GM12874 (cell line): ENCODE measurements around the gene FAM114A2.

ENCODE experiments used
- TF ChIP-seq, protein P1 (sequence below): IDR thresholded peaks from 2 replicates; pipeline ENCODE4 v1.5.1; 2011; ENCODE audit warnings: low read depth, mild to moderate bottlenecking, control low read depth, low read length, moderate library complexity; ENCODE audit not compliant: insufficient read depth

FAM114A2 gene

DNA sequence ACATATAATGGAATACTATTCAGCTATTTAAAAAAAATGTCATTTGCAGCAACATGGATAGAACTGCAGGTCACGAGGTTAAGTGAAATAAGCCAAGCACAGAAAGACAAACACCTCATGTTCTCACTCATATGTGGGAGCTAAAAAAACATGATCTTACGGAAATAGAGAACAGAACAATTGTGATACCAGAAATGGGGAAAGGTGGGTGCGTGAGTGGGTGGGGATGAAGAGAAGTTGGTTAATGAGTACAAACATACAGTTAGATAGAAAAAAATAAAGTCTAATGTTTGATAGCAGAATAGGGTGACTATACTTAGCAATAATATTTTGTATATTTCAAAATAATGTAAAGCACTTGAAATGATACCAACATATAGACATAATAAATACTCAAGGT is 38.7 kb downstream of the FAM114A2 start:
- TF ChIP-seq, protein P1, sequence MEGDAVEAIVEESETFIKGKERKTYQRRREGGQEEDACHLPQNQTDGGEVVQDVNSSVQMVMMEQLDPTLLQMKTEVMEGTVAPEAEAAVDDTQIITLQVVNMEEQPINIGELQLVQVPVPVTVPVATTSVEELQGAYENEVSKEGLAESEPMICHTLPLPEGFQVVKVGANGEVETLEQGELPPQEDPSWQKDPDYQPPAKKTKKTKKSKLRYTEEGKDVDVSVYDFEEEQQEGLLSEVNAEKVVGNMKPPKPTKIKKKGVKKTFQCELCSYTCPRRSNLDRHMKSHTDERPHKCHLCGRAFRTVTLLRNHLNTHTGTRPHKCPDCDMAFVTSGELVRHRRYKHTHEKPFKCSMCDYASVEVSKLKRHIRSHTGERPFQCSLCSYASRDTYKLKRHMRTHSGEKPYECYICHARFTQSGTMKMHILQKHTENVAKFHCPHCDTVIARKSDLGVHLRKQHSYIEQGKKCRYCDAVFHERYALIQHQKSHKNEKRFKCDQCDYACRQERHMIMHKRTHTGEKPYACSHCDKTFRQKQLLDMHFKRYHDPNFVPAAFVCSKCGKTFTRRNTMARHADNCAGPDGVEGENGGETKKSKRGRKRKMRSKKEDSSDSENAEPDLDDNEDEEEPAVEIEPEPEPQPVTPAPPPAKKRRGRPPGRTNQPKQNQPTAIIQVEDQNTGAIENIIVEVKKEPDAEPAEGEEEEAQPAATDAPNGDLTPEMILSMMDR: no peak

GRCh38 chr5:153998768-153999167 is 39.9 kb downstream of the FAM114A2 start:
- TF ChIP-seq, protein P1: no peak

DNA sequence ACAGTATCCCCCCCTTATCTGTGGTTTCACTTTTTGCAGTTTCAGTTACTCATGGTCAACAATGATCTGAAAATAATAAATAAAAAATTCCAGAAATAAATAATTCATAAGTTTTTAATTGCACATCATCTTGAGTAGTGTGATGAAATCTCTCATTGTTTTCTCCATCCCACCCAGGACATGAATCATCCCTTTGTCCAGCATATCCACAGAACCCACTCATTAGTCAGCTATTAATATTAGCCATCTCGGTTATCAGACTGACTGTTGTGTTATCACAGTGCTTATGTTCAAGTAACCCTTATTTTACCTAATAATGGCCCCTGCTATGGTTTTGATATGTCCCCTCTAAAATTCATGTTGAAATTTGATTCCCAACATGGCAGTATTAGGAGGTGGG is 40.7 kb downstream of the FAM114A2 start:
- TF ChIP-seq, protein P1: no peak

GRCh38 chr5:153991168-153991567 is 47.5 kb downstream of the FAM114A2 start:
- TF ChIP-seq, protein P1: no peak

DNA sequence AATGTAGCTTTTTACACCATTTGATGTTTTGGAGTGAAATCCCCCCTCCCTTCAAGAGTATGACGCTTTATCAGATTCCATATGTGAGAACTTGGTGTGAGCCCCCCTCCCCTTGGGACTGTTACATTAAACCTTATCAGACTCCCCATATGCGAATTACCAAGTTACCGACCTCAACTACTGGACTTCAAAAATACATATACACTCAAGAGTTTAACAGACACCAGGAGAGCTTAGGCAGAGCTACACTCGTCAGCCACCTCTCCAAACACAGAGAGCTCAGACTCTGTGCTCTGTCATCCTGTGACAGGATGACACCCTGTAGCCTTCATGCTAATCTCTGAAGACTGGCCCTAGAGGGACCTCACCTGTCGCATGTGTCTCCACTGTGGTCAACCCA is 50.2 kb downstream of the FAM114A2 start:
- TF ChIP-seq, protein P1: no peak

DNA sequence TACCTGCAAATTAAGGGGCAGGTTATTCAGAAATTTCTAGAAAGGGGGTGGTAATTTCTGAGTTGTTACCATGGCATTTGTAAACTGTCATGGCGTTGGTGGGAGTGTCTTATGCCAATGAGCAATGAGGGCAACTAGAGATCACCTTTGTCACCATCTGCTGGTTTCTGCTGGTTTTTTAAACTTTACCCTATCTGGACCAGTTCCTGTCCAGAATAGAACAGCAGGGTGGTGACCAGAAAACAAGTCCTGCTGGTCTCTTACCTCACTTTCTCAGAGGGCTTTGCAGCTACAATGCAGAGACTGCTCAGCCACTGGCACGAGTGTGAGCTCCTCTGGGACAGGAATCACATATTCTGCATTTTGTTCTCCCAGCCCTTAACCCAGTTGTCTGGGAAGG is 51.4 kb downstream of the FAM114A2 start:
- TF ChIP-seq, protein P1: no peak

DNA sequence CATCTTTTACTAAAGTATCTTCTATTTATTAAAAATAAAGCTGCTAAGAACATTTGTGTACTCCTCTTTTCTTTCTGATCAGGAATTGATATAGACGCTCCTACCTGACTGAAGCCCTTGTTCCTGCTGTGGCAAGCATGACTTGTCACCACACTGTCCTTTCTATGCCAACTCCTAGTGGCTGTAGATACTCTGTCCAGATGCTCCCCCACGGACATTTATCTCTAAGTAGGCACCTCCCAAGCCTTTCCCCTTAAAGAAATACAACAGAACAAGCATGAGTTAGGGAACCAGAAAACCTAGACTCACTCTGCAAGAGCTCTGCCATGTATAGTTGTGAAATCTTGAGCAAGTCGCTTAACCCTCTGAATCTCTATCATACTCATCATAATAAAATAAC is 53.2 kb downstream of the FAM114A2 start:
- TF ChIP-seq, protein P1: no peak

DNA sequence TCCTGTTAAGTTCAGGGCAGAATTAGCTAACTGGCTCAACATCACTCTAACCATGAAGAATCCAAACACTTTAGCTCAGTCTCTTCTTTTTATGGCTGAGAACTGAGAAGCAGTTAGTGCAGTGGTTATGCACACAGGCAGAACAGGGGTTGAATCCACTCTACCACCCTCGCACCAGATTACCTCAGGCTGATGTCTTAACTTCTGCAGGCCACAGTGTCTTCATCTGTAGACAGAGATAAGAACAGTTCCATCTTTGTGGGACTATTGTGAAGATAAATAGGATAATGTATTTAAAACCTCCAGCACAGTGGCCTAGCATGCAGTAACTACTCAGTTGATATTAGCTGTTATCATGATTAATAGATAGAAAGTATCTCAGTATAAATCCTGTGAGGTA is 54.8 kb downstream of the FAM114A2 start:
- TF ChIP-seq, protein P1: no peak
